ENCODE data around the gene IMPDH1. TPM values are rescaled to one million over a fixed set of nuclear protein-coding genes. Genes with fewer than 3 reads are reported as not detected.

IMPDH1 gene
- total and polyA plus RNA-seq, 10 of the 15 experiments (the other 5 are each of a cell fraction or from before 2014, with no cell fraction given) = 0.50 to 61.3 (median 41.8) TPM

DNA sequence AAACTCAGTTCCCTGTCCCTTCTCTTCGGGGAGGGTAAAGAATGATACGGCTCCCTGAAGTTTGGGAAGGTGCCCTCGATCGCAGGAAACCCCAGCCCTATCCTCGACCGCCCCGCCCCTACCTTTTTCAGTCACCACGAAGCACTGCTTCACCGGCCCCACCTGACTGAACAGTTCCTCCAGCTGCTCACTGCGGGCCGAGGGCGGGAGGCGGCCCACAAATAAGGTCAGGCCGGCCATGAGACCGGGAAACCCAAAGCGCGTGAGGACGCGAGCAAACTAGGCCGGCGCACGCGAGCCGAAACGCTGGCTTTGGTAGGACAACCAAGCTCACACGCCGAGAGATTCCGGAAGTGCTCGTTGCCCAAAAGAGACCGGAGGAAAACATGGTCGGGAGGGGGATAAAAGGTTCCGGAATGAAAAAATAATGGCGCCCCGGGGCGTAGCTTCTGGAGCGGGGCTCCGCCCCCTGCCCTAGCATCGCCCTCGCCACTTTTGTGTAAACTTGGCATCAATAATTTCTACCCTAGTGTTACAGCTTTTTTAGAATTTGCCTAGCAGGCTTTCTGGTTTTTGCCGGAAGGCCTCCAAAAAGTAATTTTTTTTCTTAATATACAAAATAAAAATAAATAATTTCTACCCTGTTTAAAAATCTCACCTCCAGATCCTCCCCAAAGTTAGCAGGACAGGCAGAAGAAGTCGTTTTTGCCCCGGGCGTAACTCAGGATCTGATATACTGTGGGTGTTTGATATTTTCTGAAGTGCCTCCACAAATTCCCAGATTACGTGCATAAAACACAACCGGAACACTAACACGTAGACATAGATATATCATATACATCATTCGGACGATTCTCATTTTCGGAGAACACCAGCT lies 66.0 kb downstream of the IMPDH1 start, which contains the start of gene RBM28 (continued):
- TF ChIP-seq POLR2AphosphoS5 (IDR thresholded peaks at IDR 0.05; ENCODE audit: low read length) = peak; percentile 92
- peak; percentile 61; the same call in 1 of the 2 replicates for TF ChIP-seq GATAD2B (conservative IDR thresholded peaks at IDR 0.05; ENCODE audit: low read depth)
- TF ChIP-seq SPI1 (IDR thresholded peaks at IDR 0.05; ENCODE audit: borderline replicate concordance, insufficient read depth, low read depth, low read length) = no peak
- 0 out of 2 replicates have a peak, but pooled peaks have one; percentile 23 for TF ChIP-seq RBBP5 (conservative IDR thresholded peaks at IDR 0.05)
- TF ChIP-seq, protein P1, sequence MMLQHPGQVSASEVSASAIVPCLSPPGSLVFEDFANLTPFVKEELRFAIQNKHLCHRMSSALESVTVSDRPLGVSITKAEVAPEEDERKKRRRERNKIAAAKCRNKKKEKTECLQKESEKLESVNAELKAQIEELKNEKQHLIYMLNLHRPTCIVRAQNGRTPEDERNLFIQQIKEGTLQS (IDR thresholded peaks at IDR 0.05; ENCODE audit: borderline replicate concordance, extremely low read depth, low read depth, low read length) = no peak
- peak; percentile 53; the same call in 1 of the 2 replicates for TF ChIP-seq NFIC (IDR thresholded peaks at IDR 0.05; ENCODE audit: low read depth, low read length)
- no peak for TF ChIP-seq ZNF217 (IDR thresholded peaks at IDR 0.05)
- TF ChIP-seq, protein P2, sequence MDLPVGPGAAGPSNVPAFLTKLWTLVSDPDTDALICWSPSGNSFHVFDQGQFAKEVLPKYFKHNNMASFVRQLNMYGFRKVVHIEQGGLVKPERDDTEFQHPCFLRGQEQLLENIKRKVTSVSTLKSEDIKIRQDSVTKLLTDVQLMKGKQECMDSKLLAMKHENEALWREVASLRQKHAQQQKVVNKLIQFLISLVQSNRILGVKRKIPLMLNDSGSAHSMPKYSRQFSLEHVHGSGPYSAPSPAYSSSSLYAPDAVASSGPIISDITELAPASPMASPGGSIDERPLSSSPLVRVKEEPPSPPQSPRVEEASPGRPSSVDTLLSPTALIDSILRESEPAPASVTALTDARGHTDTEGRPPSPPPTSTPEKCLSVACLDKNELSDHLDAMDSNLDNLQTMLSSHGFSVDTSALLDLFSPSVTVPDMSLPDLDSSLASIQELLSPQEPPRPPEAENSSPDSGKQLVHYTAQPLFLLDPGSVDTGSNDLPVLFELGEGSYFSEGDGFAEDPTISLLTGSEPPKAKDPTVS (IDR thresholded peaks at IDR 0.05; ENCODE audit: low read depth, low read length) = no peak
- no peak for TF ChIP-seq KDM1A (IDR thresholded peaks at IDR 0.05; ENCODE audit: borderline replicate concordance)
- TF ChIP-seq, protein P3, sequence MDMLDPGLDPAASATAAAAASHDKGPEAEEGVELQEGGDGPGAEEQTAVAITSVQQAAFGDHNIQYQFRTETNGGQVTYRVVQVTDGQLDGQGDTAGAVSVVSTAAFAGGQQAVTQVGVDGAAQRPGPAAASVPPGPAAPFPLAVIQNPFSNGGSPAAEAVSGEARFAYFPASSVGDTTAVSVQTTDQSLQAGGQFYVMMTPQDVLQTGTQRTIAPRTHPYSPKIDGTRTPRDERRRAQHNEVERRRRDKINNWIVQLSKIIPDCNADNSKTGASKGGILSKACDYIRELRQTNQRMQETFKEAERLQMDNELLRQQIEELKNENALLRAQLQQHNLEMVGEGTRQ (IDR thresholded peaks at IDR 0.05; ENCODE audit: borderline replicate concordance, low read depth, low read length) = no peak
- TF ChIP-seq MEF2B (IDR thresholded peaks at IDR 0.05; ENCODE audit: partially characterized antibody, poor library complexity, severe bottlenecking) = no peak
- TF ChIP-seq SUZ12 (IDR thresholded peaks at IDR 0.05; ENCODE audit: unreplicated experiment) = no peak
- TF ChIP-seq, protein P4, sequence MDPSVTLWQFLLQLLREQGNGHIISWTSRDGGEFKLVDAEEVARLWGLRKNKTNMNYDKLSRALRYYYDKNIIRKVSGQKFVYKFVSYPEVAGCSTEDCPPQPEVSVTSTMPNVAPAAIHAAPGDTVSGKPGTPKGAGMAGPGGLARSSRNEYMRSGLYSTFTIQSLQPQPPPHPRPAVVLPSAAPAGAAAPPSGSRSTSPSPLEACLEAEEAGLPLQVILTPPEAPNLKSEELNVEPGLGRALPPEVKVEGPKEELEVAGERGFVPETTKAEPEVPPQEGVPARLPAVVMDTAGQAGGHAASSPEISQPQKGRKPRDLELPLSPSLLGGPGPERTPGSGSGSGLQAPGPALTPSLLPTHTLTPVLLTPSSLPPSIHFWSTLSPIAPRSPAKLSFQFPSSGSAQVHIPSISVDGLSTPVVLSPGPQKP (IDR thresholded peaks at IDR 0.05; ENCODE audit: low read depth, low read length) = peak; percentile 93
- TF ChIP-seq, protein P5, sequence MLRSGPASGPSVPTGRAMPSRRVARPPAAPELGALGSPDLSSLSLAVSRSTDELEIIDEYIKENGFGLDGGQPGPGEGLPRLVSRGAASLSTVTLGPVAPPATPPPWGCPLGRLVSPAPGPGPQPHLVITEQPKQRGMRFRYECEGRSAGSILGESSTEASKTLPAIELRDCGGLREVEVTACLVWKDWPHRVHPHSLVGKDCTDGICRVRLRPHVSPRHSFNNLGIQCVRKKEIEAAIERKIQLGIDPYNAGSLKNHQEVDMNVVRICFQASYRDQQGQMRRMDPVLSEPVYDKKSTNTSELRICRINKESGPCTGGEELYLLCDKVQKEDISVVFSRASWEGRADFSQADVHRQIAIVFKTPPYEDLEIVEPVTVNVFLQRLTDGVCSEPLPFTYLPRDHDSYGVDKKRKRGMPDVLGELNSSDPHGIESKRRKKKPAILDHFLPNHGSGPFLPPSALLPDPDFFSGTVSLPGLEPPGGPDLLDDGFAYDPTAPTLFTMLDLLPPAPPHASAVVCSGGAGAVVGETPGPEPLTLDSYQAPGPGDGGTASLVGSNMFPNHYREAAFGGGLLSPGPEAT (IDR thresholded peaks at IDR 0.05; ENCODE audit: low read depth) = peak; percentile 96
- peak; percentile 74; the same call in 1 of the 2 replicates for TF ChIP-seq ASH2L (IDR thresholded peaks at IDR 0.05; ENCODE audit: borderline replicate concordance, low read depth)
- peak; percentile 68 for TF ChIP-seq FOXK2 (IDR thresholded peaks at IDR 0.05)
- TF ChIP-seq RFX5 (IDR thresholded peaks at IDR 0.05; ENCODE audit: low read depth, low read length) = no peak
- TF ChIP-seq, protein P6, sequence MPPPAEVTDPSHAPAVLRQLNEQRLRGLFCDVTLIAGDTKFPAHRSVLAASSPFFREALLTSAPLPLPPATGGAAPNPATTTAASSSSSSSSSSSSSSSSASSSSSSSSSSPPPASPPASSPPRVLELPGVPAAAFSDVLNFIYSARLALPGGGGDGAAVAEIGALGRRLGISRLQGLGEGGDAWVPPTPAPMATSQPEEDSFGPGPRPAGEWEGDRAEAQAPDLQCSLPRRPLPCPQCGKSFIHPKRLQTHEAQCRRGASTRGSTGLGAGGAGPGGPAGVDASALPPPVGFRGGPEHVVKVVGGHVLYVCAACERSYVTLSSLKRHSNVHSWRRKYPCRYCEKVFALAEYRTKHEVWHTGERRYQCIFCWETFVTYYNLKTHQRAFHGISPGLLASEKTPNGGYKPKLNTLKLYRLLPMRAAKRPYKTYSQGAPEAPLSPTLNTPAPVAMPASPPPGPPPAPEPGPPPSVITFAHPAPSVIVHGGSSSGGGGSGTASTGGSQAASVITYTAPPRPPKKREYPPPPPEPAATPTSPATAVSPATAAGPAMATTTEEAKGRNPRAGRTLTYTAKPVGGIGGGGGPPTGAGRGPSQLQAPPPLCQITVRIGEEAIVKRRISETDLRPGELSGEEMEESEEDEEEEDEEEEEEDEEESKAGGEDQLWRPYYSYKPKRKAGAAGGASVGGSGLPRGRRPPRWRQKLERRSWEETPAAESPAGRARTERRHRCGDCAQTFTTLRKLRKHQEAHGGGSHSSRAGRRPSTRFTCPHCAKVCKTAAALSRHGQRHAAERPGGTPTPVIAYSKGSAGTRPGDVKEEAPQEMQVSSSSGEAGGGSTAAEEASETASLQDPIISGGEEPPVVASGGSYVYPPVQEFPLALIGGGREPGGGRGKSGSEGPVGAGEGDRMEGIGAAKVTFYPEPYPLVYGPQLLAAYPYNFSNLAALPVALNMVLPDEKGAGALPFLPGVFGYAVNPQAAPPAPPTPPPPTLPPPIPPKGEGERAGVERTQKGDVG (CRISPR knock-in tag; IDR thresholded peaks at IDR 0.05) = no peak
- TF ChIP-seq STAT1 (conservative IDR thresholded peaks at IDR 0.05) = no peak; the same call in 1 of the 2 replicates

Measured in GM12878 (cell line).